HG03280 (cell line): ENCODE data around the gene PNPLA5.
"Not testable (repeated sequence)": the region's sequence is repeated elsewhere in the genome, so short reads cannot be mapped to it uniquely, and the experiment has no call there.

Experiments used
- ATAC-seq: cut with Tn5 transposase; IDR thresholded peaks from one replicate; pipeline ENCODE4 v1.9.1; 2021; ENCODE audit warnings: mild to moderate bottlenecking, moderate library complexity; ENCODE audit not compliant: unreplicated experiment

The PNPLA5 gene

DNA sequence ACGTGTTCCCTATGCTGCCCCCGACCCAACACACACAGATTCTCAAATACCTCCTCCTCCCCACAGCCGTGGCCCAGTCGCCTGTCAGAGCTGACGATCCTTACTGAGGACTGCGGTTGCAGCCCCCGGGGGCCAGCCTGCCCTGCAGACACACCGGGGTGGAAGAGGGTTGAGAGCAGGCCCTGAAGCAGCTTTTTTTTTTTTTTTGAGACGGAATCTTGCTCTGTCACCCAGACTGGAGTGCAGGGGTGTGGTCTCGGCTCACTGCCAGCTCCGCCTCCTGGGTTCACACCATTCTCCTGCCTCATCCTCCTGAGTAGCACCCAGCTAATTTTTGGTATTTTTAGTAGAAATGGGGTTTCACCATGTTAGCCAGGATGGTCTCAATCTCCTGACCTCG lies 11.2 kb upstream of the PNPLA5 start:
- not testable (repeated sequence) for ATAC-seq

DNA sequence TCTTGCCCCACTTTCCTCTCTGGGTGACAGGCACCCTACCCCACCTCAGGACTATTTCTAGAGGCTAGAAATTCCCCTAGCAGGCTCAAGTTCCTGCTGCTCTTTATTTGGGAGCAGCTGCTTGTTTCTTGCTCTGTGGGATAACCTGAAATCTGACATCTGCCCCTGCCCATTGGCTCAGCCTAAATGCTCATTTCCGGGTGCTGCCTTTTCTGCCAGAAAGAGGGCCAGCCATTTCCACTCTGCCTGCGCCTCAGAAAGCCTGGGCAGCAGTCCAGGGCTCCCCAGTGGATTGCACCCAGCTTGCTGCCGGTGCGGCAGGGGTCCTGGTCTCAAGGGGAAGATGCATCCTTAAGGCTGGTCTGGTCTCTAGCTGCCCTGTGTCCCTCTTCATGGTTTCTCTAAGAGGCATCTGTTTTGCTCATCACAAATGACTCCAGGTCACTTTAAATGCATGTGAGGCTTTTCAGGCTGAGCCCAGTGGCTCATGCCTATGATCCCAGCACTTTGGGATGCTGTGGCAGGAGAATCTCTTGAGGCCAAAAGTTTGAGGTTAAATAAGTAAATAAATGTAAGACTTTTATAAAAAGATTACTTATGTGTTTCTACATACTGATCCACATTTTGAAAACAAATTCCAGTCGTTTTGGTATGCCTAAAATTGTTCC lies 10.3 kb upstream of the PNPLA5 start:
- no peak for ATAC-seq

DNA sequence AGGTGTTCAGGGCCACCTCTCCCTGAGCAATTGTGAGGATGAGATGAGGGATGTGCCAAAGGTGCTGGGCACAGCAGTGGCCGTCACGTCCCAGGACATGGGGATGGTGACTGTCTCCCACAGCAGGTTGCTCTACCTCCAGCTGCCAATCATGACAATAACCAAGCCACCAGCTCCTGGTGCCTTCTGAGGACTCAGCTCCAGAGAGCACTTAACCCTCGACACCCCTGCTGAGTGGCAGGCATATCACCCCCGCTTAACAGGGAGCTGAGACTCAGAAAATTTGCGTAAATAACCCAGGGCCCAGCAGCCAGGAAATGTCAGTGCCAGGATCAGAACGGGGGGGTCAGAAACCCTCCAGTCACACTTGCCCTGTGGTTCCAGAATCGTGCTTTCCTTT lies 8.4 kb upstream of the PNPLA5 start:
- ATAC-seq: no peak

- ATAC-seq: no peak
Observed at GRCh38 chr22:43897751-43898261, 6.0 kb upstream of the PNPLA5 start.

- ATAC-seq: no peak
Observed at GRCh38 chr22:43895986-43896645, 4.3 kb upstream of the PNPLA5 start.

DNA sequence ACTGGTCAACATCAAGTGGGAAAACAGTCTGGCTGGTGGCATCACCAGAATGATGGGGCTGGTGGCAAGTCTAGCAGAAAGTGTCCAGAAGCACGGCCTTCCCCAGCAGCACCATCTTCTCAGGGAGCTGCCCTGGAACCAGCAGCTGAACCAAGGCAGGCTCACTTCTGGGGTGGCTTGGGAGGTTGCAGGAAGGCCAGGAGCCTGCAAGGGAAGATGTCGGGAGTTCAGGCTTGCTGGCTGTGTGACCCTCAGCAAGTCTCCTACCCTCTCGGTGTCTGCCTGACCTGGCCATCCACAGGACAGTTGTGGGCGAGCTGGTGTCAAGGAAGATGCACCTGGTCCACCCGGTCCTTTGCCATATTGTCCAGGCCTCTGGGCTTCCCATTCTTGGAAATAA lies 2.3 kb upstream of the PNPLA5 start:
- ATAC-seq: no peak

GRCh38 chr22:43893266-43893665 lies 1.5 kb upstream of the PNPLA5 start:
- ATAC-seq: no peak

DNA sequence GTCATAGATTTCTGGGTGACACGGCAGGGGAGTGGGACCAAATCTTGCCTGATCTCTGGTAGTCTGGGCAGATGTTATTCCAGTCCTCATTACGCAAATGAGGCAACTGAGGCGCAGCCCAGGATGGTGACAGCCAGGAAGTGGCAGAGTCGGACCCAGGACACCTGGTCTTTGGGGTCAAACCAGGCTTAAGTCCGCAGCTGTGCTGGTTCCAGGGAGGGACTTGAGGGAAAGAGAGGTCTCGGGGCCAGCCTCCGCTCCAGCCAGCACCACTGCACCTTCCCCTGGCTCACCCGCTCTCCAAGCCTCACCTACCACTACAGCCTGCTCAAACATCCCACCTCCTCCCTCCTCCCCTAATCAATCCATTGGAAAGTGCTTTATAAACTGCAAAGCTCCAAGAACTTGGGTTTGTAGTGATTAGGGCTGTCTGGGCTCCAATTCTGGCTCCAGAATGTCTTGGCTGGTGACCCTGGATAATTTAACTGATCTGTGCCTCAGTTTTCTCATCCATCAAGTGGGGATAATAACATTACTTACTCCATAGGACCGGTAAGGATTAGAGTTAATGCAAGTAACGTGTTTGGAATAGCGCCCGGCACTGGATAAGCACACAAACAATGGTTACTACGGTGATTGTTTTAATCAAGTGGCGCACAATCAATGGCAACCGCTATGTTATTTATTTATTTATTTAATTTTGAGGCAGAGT lies 526 bp upstream of the PNPLA5 start:
- ATAC-seq: no peak

DNA sequence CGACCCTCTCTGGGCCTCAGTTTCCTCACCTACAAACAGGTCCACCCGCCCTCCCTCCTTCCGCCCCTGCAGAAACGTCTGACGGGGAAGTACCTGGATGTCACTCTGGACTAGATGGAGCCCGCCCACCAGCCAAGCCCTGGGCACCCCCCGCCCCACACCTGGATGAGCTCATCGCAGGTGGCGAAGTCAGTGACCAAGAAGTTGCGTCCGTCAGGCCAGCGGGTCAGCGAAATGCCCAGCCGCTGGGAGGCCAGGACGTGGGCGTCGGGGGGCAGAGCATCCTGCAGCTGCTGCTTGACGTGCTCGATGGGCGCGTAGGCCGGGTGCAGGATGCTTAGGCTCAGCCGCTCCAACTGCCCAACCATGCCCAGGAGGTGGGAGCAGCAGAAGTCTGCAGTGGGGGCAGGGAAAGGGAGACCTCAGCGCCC lies 897 bp downstream of the PNPLA5 start:
- no peak for ATAC-seq

- no peak for ATAC-seq
Observed at GRCh38 chr22:43889860-43890253, 2.0 kb downstream of the PNPLA5 start.

- no peak for ATAC-seq
Observed at GRCh38 chr22:43889201-43889859, 2.5 kb downstream of the PNPLA5 start.

- no peak for ATAC-seq
Observed at GRCh38 chr22:43888740-43889139, 3.1 kb downstream of the PNPLA5 start.

GRCh38 chr22:43887391-43887790 lies 4.4 kb downstream of the PNPLA5 start:
- no peak for ATAC-seq

DNA sequence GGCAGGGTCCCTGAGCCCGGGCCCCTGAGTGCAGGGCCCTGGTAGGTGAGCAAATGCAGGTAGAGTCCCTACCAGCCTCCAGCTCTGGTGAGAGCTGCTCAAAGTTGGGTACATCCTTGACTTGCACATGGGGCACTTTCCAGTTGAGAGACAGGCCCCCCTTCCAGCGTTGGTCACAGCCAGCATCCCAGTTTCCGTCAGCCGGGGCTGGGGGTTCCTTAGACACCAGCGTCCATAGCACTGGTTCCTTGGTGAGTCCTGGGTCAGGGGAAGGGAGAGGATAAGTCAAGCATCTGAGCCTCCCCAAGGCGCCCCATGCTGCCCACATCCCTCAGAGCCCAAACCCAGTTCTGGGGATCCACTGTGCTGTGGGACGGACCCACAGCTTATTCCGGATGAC lies 5.6 kb downstream of the PNPLA5 start:
- no peak for ATAC-seq

DNA sequence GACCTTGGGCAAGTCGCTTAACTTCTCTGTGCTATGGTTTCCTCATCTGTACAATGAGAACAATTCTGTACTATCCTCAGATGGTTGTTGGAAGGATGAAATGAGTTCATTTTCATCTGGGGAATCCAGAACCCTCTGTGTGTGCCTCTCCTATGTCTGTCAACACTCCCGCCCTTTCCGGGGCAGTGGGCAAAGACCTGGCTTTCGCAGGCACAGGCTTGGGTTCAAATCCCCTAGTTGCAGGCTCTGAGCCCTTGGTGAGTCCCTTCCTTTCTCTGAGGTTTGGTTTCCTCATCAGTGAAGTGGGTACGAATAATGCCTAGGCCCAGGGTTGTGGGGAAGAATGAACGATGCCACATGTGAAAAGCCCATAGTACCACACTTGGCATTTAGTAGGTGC lies 6.0 kb downstream of the PNPLA5 start:
- ATAC-seq: no peak

- ATAC-seq: no peak
Observed at GRCh38 chr22:43885319-43885671, 6.5 kb downstream of the PNPLA5 start.

GRCh38 chr22:43884600-43885318 lies 7.1 kb downstream of the PNPLA5 start:
- ATAC-seq: peak; percentile 87

- ATAC-seq: no peak
Observed at GRCh38 chr22:43883719-43884415, 7.9 kb downstream of the PNPLA5 start.

DNA sequence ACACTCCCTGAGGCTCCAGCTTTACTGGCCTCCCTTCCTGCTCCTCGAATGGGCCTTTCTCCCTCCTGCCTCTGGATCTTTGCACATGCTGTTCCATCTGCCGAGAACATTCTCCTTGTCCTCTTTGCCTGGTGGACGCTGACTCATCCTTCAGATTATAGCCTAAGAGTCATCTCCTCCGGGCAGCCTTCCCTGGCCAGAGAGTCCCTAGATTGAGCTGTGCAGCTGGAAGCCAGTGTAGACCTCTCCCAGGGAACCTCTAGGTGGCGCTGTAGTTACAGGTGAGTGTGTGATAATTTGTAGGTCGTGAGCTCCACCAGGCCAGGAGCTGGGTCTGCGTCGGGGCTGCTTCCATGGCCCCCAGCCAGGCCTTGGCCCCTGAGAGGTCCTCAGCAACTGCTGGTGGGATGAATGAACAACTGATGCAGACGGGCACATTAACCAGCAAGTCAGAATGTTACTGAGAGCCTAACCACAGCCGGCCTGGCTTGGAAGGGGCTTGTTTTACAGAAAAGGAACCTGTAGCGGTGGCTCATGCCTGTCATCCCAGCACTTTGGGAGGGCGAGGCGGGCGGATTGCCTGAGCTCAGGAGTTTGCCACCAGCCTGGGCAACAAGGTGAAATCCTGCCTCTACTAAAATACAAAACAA lies 8.7 kb downstream of the PNPLA5 start:
- no peak for ATAC-seq
